IPS-11a (cell line): ENCODE measurements around the gene HEATR1.

Experiments
- H3K4me3 ChIP-seq: one replicate; pipeline ENCODE4 v1.5.1; 2013; ENCODE audit warnings: low read depth, low read length, control low read depth

Gene HEATR1

GRCh38 chr1:236541710-236542109 lies 62.6 kb downstream of the HEATR1 start:
- H3K4me3 ChIP-seq: no peak overlapping the region

GRCh38 chr1:236540813-236541465 lies 63.4 kb downstream of the HEATR1 start:
- H3K4me3 ChIP-seq: no peak overlapping the region

- H3K4me3 ChIP-seq: no peak overlapping the region
These were observed 67.8 kb downstream of the HEATR1 start for GRCh38 chr1:236536540-236536939.

GRCh38 chr1:236535662-236536161 lies 68.6 kb downstream of the HEATR1 start:
- H3K4me3 ChIP-seq: no peak overlapping the region

- no peak overlapping the region for H3K4me3 ChIP-seq
These were observed 69.1 kb downstream of the HEATR1 start for GRCh38 chr1:236535190-236535589.

GRCh38 chr1:236534151-236534651 lies 70.1 kb downstream of the HEATR1 start:
- H3K4me3 ChIP-seq: no peak overlapping the region

GRCh38 chr1:236532850-236533249 lies 71.5 kb downstream of the HEATR1 start:
- no peak overlapping the region for H3K4me3 ChIP-seq

GRCh38 chr1:236530959-236531358 lies 73.4 kb downstream of the HEATR1 start:
- no peak overlapping the region for H3K4me3 ChIP-seq

GRCh38 chr1:236530286-236530685 lies 74.0 kb downstream of the HEATR1 start:
- no peak overlapping the region for H3K4me3 ChIP-seq

GRCh38 chr1:236526079-236526478 lies 78.2 kb downstream of the HEATR1 start:
- no peak overlapping the region for H3K4me3 ChIP-seq

GRCh38 chr1:236524895-236525184 lies 79.5 kb downstream of the HEATR1 start:
- H3K4me3 ChIP-seq: peak overlapping the region; percentile 79

- peak overlapping the region; percentile 79 for H3K4me3 ChIP-seq
These were observed 80.0 kb downstream of the HEATR1 start for GRCh38 chr1:236524142-236524894.

GRCh38 chr1:236523704-236524141 lies 80.6 kb downstream of the HEATR1 start, which contains the start of gene LGALS8:
LGALS8 (plus strand) TSS chr1:236523982; CDS start chr1:236526071, 2,089 bp downstream.
- peak within 1 kb of the TSS; percentile 79 for H3K4me3 ChIP-seq

GRCh38 chr1:236522937-236523703 lies 81.2 kb downstream of the HEATR1 start:
- H3K4me3 ChIP-seq: peak overlapping the region; percentile 79

- no peak overlapping the region for H3K4me3 ChIP-seq
These were observed 83.8 kb downstream of the HEATR1 start for GRCh38 chr1:236520445-236521005.

- H3K4me3 ChIP-seq: no peak overlapping the region
These were observed 86.0 kb downstream of the HEATR1 start for GRCh38 chr1:236518322-236518721.

- H3K4me3 ChIP-seq: no peak overlapping the region
These were observed 87.2 kb downstream of the HEATR1 start for GRCh38 chr1:236516929-236517704.

- no peak overlapping the region for H3K4me3 ChIP-seq
These were observed 88.8 kb downstream of the HEATR1 start for GRCh38 chr1:236515443-236515958.

- H3K4me3 ChIP-seq: no peak overlapping the region
These were observed 89.4 kb downstream of the HEATR1 start for GRCh38 chr1:236514703-236515442.
